Dedifferentiated amniotic fluid mesenchymal stem cell (primary cell): Measurements from ENCODE around the gene SYNE2.
"Not testable (repeated sequence)": the region's sequence is repeated elsewhere in the genome, so short reads cannot be mapped to it uniquely, and the experiment has no call there.

ENCODE experiments used
- DNase-seq: peaks from one replicate; pipeline ENCODE4 v3.0.0-alpha.2; 2016; ENCODE audit errors: extremely low spot score

SYNE2 gene

GRCh38 chr14:63869940-63870752 is 17.3 kb downstream of the SYNE2 start:
- not testable (repeated sequence) for DNase-seq

- not testable (repeated sequence) for DNase-seq
These were observed 17.9 kb downstream of the SYNE2 start for GRCh38 chr14:63870753-63871037.

- DNase-seq = no peak
These were observed 21.4 kb downstream of the SYNE2 start for GRCh38 chr14:63874223-63874622.

- no peak for DNase-seq
These were observed 22.5 kb downstream of the SYNE2 start for GRCh38 chr14:63875311-63875710.

GRCh38 chr14:63877550-63877939 is 24.7 kb downstream of the SYNE2 start:
- no peak for DNase-seq

GRCh38 chr14:63878052-63878451 is 25.2 kb downstream of the SYNE2 start:
- no peak for DNase-seq

GRCh38 chr14:63878792-63879191 is 26.0 kb downstream of the SYNE2 start:
- DNase-seq = no peak

- DNase-seq = no peak
These were observed 29.1 kb downstream of the SYNE2 start for GRCh38 chr14:63881926-63882325.

- no peak for DNase-seq
These were observed 35.1 kb downstream of the SYNE2 start for GRCh38 chr14:63887899-63888298.

- DNase-seq = no peak
These were observed 37.7 kb downstream of the SYNE2 start for GRCh38 chr14:63890553-63890952.

- DNase-seq = no peak
These were observed 38.6 kb downstream of the SYNE2 start for GRCh38 chr14:63891148-63891975.

- DNase-seq = no peak
These were observed 39.5 kb downstream of the SYNE2 start for GRCh38 chr14:63892265-63892664.

GRCh38 chr14:63893701-63894458 is 41.1 kb downstream of the SYNE2 start:
- DNase-seq = peak; percentile 82

- no peak for DNase-seq
These were observed 42.7 kb downstream of the SYNE2 start for GRCh38 chr14:63895510-63895909.

GRCh38 chr14:63896278-63896720 is 43.5 kb downstream of the SYNE2 start:
- peak; percentile 90 for DNase-seq

GRCh38 chr14:63897721-63898163 is 44.9 kb downstream of the SYNE2 start:
- peak; percentile 86 for DNase-seq

GRCh38 chr14:63899953-63900352 is 47.1 kb downstream of the SYNE2 start:
- no peak for DNase-seq

GRCh38 chr14:63901434-63902085 is 48.8 kb downstream of the SYNE2 start:
- peak; percentile 30 for DNase-seq

- no peak for DNase-seq
These were observed 49.7 kb downstream of the SYNE2 start for GRCh38 chr14:63902375-63902976.

- DNase-seq = no peak
These were observed 51.9 kb downstream of the SYNE2 start for GRCh38 chr14:63904724-63905123.

GRCh38 chr14:63905370-63905769 is 52.6 kb downstream of the SYNE2 start:
- no peak for DNase-seq
